Stimulated activated effector memory CD8-positive, alpha-beta T cell treated with anti-CD3 and anti-CD28 coated beads, Interleukin-12 subunit alpha, Interleukin-12 subunit beta, amount 100 ng/mL, for 72 hours (primary cell): ENCODE data around the gene AFAP1.

ENCODE experiments used
- ATAC-seq: fragments of 150-1000 bp; cut with Tn5 transposase; 2 replicates; pipeline ENCODE4 v1.10.0; 2021
- DNase-seq, 2 donors: peaks; one replicate each; pipeline ENCODE4 v3.0.0; 2021 to 2022; ENCODE audit warnings: low spot score in 2 of 2
- H3K27ac Mint-ChIP-seq: one replicate; pipeline ENCODE4 v1.8.0; 2022; ENCODE audit warnings: mild to moderate bottlenecking, mixed read lengths
- H3K36me3 Mint-ChIP-seq: one replicate; pipeline ENCODE4 v1.8.0; 2022; ENCODE audit warnings: mild to moderate bottlenecking, mixed read lengths
- H3K4me1 Mint-ChIP-seq: one replicate; pipeline ENCODE4 v1.8.0; 2022; ENCODE audit warnings: mixed read lengths
- H3K4me3 Mint-ChIP-seq: one replicate; pipeline ENCODE4 v1.8.0; 2022; ENCODE audit warnings: mild to moderate bottlenecking, mixed read lengths
- H3K9me3 Mint-ChIP-seq: one replicate; pipeline ENCODE4 v1.8.0; 2022; ENCODE audit warnings: mixed read lengths

AFAP1 gene

GRCh38 chr4:7901311-7901885 lies 38.3 kb downstream of the AFAP1 start:
- Mint-ChIP-seq H3K4me3 (no peak overlapping the region), H3K4me1 (peaks cover 38% of the 10 kb centered on the region), H3K27ac (no peak overlapping the region), H3K36me3 (no peaks in the 10 kb centered on the region), H3K9me3 (no peaks in the 10 kb centered on the region)
- ATAC-seq = no peak
- DNase-seq = no peak

GRCh38 chr4:7900334-7900909 lies 39.2 kb downstream of the AFAP1 start:
- peaks cover 39% of the 10 kb centered on the region for H3K4me1 Mint-ChIP-seq
- no peak overlapping the region for H3K4me3 Mint-ChIP-seq
- no peaks in the 10 kb centered on the region for H3K36me3 Mint-ChIP-seq
- ATAC-seq (no peak), DNase-seq (no peak)
- no peak overlapping the region for H3K27ac Mint-ChIP-seq
- H3K9me3 Mint-ChIP-seq = no peaks in the 10 kb centered on the region

GRCh38 chr4:7899184-7899869 lies 40.3 kb downstream of the AFAP1 start:
- Mint-ChIP-seq H3K4me3 (no peak overlapping the region), H3K9me3 (no peaks in the 10 kb centered on the region), H3K4me1 (peaks cover 39% of the 10 kb centered on the region), H3K27ac (no peak overlapping the region), H3K36me3 (no peaks in the 10 kb centered on the region)
- no peak for ATAC-seq
- DNase-seq = no peak

- Mint-ChIP-seq H3K4me3 (no peak overlapping the region), H3K27ac (no peak overlapping the region), H3K36me3 (no peaks in the 10 kb centered on the region), H3K4me1 (peaks cover 43% of the 10 kb centered on the region), H3K9me3 (no peaks in the 10 kb centered on the region)
- ATAC-seq (no peak), DNase-seq (no peak)
Measured at GRCh38 chr4:7898385-7898784, 41.3 kb downstream of the AFAP1 start.

GRCh38 chr4:7897811-7898210 lies 41.9 kb downstream of the AFAP1 start:
- Mint-ChIP-seq H3K4me1 (peaks cover 41% of the 10 kb centered on the region), H3K9me3 (no peaks in the 10 kb centered on the region), H3K4me3 (no peak overlapping the region), H3K36me3 (no peaks in the 10 kb centered on the region), H3K27ac (no peak overlapping the region)
- no peak for DNase-seq
- ATAC-seq = no peak

GRCh38 chr4:7894677-7895181 lies 44.9 kb downstream of the AFAP1 start:
- H3K27ac Mint-ChIP-seq = no peak overlapping the region
- ATAC-seq (no peak), DNase-seq (no peak)
- no peaks in the 10 kb centered on the region for H3K36me3 Mint-ChIP-seq
- peaks cover 31% of the 10 kb centered on the region for H3K4me1 Mint-ChIP-seq
- no peaks in the 10 kb centered on the region for H3K9me3 Mint-ChIP-seq
- no peak overlapping the region for H3K4me3 Mint-ChIP-seq

GRCh38 chr4:7894098-7894676 lies 45.5 kb downstream of the AFAP1 start:
- no peak for ATAC-seq
- Mint-ChIP-seq H3K36me3 (no peaks in the 10 kb centered on the region), H3K4me3 (no peak overlapping the region), H3K27ac (no peak overlapping the region), H3K9me3 (no peaks in the 10 kb centered on the region), H3K4me1 (peaks cover 31% of the 10 kb centered on the region)
- DNase-seq = no peak

GRCh38 chr4:7893539-7893938 lies 46.1 kb downstream of the AFAP1 start:
- DNase-seq (no peak), ATAC-seq (no peak)
- Mint-ChIP-seq H3K4me1 (peaks cover 31% of the 10 kb centered on the region), H3K9me3 (no peaks in the 10 kb centered on the region), H3K27ac (no peak overlapping the region), H3K36me3 (no peaks in the 10 kb centered on the region), H3K4me3 (no peak overlapping the region)

GRCh38 chr4:7892212-7893019 lies 47.2 kb downstream of the AFAP1 start:
- Mint-ChIP-seq H3K4me1 (peaks cover 25% of the 10 kb centered on the region), H3K4me3 (no peak overlapping the region), H3K27ac (no peak overlapping the region), H3K9me3 (peaks cover 5% of the 10 kb centered on the region), H3K36me3 (no peaks in the 10 kb centered on the region)
- DNase-seq (no peak), ATAC-seq (no peak)

GRCh38 chr4:7890635-7891393 lies 48.8 kb downstream of the AFAP1 start:
- H3K9me3 Mint-ChIP-seq = peaks cover 5% of the 10 kb centered on the region
- H3K36me3 Mint-ChIP-seq = no peaks in the 10 kb centered on the region
- ATAC-seq (no peak), DNase-seq (no peak)
- H3K4me3 Mint-ChIP-seq = no peak overlapping the region
- H3K27ac Mint-ChIP-seq = no peak overlapping the region
- peaks cover 25% of the 10 kb centered on the region for H3K4me1 Mint-ChIP-seq

- DNase-seq = no peak
- Mint-ChIP-seq H3K9me3 (peaks cover 5% of the 10 kb centered on the region), H3K36me3 (peaks cover 3% of the 10 kb centered on the region), H3K4me3 (no peak overlapping the region), H3K27ac (no peak overlapping the region), H3K4me1 (peaks cover 24% of the 10 kb centered on the region)
- no peak for ATAC-seq
Measured at GRCh38 chr4:7887436-7887835, 52.2 kb downstream of the AFAP1 start.

- Mint-ChIP-seq H3K36me3 (peaks cover 6% of the 10 kb centered on the region), H3K4me3 (no peak overlapping the region), H3K27ac (no peak overlapping the region), H3K9me3 (peaks cover 5% of the 10 kb centered on the region), H3K4me1 (peaks cover 21% of the 10 kb centered on the region)
- ATAC-seq = no peak
- no peak for DNase-seq
Measured at GRCh38 chr4:7886007-7886973, 53.4 kb downstream of the AFAP1 start.

GRCh38 chr4:7885216-7886006 lies 54.2 kb downstream of the AFAP1 start:
- no peak overlapping the region for H3K27ac Mint-ChIP-seq
- DNase-seq (no peak), ATAC-seq (no peak)
- H3K4me1 Mint-ChIP-seq = peaks cover 30% of the 10 kb centered on the region
- peaks cover 10% of the 10 kb centered on the region for H3K36me3 Mint-ChIP-seq
- peaks cover 5% of the 10 kb centered on the region for H3K9me3 Mint-ChIP-seq
- H3K4me3 Mint-ChIP-seq = no peak overlapping the region
